Measurements from ENCODE around the gene LY6G6D. TPM values are rescaled to one million over a fixed set of nuclear protein-coding genes. Genes with fewer than 3 reads are reported as not detected.

Gene LY6G6D
- total RNA-seq, 1 experiment from 2014 or later = not detected

Other genes starting within 250 kb of the LY6G6D start
- gene MICB, start 217.2 kb upstream of the LY6G6D start, total RNA-seq (2022; extraction: Qiagen RNA extraction) = 6.1 to 7.7 TPM (median 7.3 TPM) in 5 replicates
- not detected in 5 replicates for gene MCCD1, start 186.4 kb upstream of the LY6G6D start, total RNA-seq (2022; extraction: Qiagen RNA extraction)
- 331 to 435 TPM (median 353 TPM) in 5 replicates for gene DDX39B, start 173.3 kb upstream of the LY6G6D start, total RNA-seq (2022; extraction: Qiagen RNA extraction)
- gene ATP6V1G2, start 168.7 kb upstream of the LY6G6D start, total RNA-seq (2022; extraction: Qiagen RNA extraction) = 0.46 to 0.93 TPM (median 0.67 TPM) in 5 replicates
- 9.7 to 12.5 TPM (median 11.6 TPM) in 5 replicates for gene NFKBIL1, start 167.7 kb upstream of the LY6G6D start, total RNA-seq (2022; extraction: Qiagen RNA extraction)
- gene LTA, start 143.1 kb upstream of the LY6G6D start, total RNA-seq (2022; extraction: Qiagen RNA extraction) = 0.07 to 0.31 TPM (median 0.13 TPM) in 3 of 5 replicates, not detected in the others
- gene TNF, start 139.8 kb upstream of the LY6G6D start, total RNA-seq (2022; extraction: Qiagen RNA extraction) = 0.08 to 0.12 TPM in 2 of 5 replicates, not detected in the others
- gene LTB, start 132.9 kb upstream of the LY6G6D start, total RNA-seq (2022; extraction: Qiagen RNA extraction) = 0.29 to 0.47 TPM (median 0.38 TPM) in 5 replicates
- gene LST1, start 129.1 kb upstream of the LY6G6D start, total RNA-seq (2022; extraction: Qiagen RNA extraction) = 0.37 TPM in 1 of 5 replicates, not detected in the others
- gene NCR3, start 122.3 kb upstream of the LY6G6D start, total RNA-seq (2022; extraction: Qiagen RNA extraction) = not detected in 5 replicates
- gene AIF1, start 100.1 kb upstream of the LY6G6D start, total RNA-seq (2022; extraction: Qiagen RNA extraction) = not detected in 5 replicates
- 76.6 to 89.9 TPM (median 84.4 TPM) in 5 replicates for gene PRRC2A, start 94.6 kb upstream of the LY6G6D start, total RNA-seq (2022; extraction: Qiagen RNA extraction)
- gene BAG6, start 62.7 kb upstream of the LY6G6D start, total RNA-seq (2022; extraction: Qiagen RNA extraction) = 129 to 143 TPM (median 133 TPM) in 5 replicates
- gene APOM, start 59.5 kb upstream of the LY6G6D start, total RNA-seq (2022; extraction: Qiagen RNA extraction) = 2.9 to 3.8 TPM (median 3.4 TPM) in 5 replicates
- gene C6orf47, start 54.6 kb upstream of the LY6G6D start, total RNA-seq (2022; extraction: Qiagen RNA extraction) = 10.1 to 14.9 TPM (median 12.4 TPM) in 5 replicates
- gene GPANK1, start 50.4 kb upstream of the LY6G6D start, total RNA-seq (2022; extraction: Qiagen RNA extraction) = 9.3 to 11.4 TPM (median 11.1 TPM) in 5 replicates
- gene CSNK2B, start 49.3 kb upstream of the LY6G6D start, total RNA-seq (2022; extraction: Qiagen RNA extraction) = 154 to 183 TPM (median 177 TPM) in 5 replicates
- 3.4 to 4.7 TPM (median 3.9 TPM) in 5 replicates for gene LY6G5B, start 45.4 kb upstream of the LY6G6D start, total RNA-seq (2022; extraction: Qiagen RNA extraction)
- 0.75 to 2.1 TPM (median 1.5 TPM) in 5 replicates for gene LY6G5C, start 34.3 kb upstream of the LY6G6D start, total RNA-seq (2022; extraction: Qiagen RNA extraction)
- gene ABHD16A, start 12.0 kb upstream of the LY6G6D start, total RNA-seq (2022; extraction: Qiagen RNA extraction) = 15.0 to 19.1 TPM (median 17.0 TPM) in 5 replicates
- gene LY6G6F, start 8.5 kb upstream of the LY6G6D start, total RNA-seq (2022; extraction: Qiagen RNA extraction) = not detected in 5 replicates
- 0.13 to 0.18 TPM in 2 of 5 replicates, not detected in the others for gene LY6G6C, start 6.4 kb downstream of the LY6G6D start, total RNA-seq (2022; extraction: Qiagen RNA extraction)
- not detected in 5 replicates for gene MPIG6B, start 8.0 kb downstream of the LY6G6D start, total RNA-seq (2022; extraction: Qiagen RNA extraction)
- gene DDAH2, start 14.0 kb downstream of the LY6G6D start, total RNA-seq (2022; extraction: Qiagen RNA extraction) = 25.9 to 32.1 TPM (median 29.2 TPM) in 5 replicates
- 475 to 491 TPM (median 481 TPM) in 5 replicates for gene CLIC1, start 21.2 kb downstream of the LY6G6D start, total RNA-seq (2022; extraction: Qiagen RNA extraction)
- 10.7 to 15.7 TPM (median 13.4 TPM) in 5 replicates for gene MSH5, start 24.7 kb downstream of the LY6G6D start, total RNA-seq (2022; extraction: Qiagen RNA extraction)
- gene SAPCD1, start 47.3 kb downstream of the LY6G6D start, total RNA-seq (2022; extraction: Qiagen RNA extraction) = 2.6 to 4.9 TPM (median 3.2 TPM) in 5 replicates
- 1.1 to 1.7 TPM (median 1.5 TPM) in 5 replicates for gene VWA7, start 62.0 kb downstream of the LY6G6D start, total RNA-seq (2022; extraction: Qiagen RNA extraction)
- 52.1 to 61.7 TPM (median 54.3 TPM) in 5 replicates for gene VARS1, start 80.4 kb downstream of the LY6G6D start, total RNA-seq (2022; extraction: Qiagen RNA extraction)
- gene LSM2, start 91.6 kb downstream of the LY6G6D start, total RNA-seq (2022; extraction: Qiagen RNA extraction) = 42.7 to 66.2 TPM (median 59.0 TPM) in 5 replicates
- gene HSPA1L, start 99.9 kb downstream of the LY6G6D start, total RNA-seq (2022; extraction: Qiagen RNA extraction) = 1.2 to 2.0 TPM (median 1.6 TPM) in 5 replicates
- gene HSPA1A, start 100.2 kb downstream of the LY6G6D start, total RNA-seq (2022; extraction: Qiagen RNA extraction) = 162 to 234 TPM (median 205 TPM) in 5 replicates
- 110 to 176 TPM (median 161 TPM) in 5 replicates for gene HSPA1B, start 112.4 kb downstream of the LY6G6D start, total RNA-seq (2022; extraction: Qiagen RNA extraction)
- gene NEU1, start 147.5 kb downstream of the LY6G6D start, total RNA-seq (2022; extraction: Qiagen RNA extraction) = 25.7 to 32.9 TPM (median 26.4 TPM) in 5 replicates
- 0.03 to 0.14 TPM (median 0.06 TPM) in 4 of 5 replicates, not detected in the other for gene SLC44A4, start 163.6 kb downstream of the LY6G6D start, total RNA-seq (2022; extraction: Qiagen RNA extraction)
- gene EHMT2, start 182.3 kb downstream of the LY6G6D start, total RNA-seq (2022; extraction: Qiagen RNA extraction) = 25.1 to 29.7 TPM (median 26.0 TPM) in 5 replicates
- gene ZBTB12, start 186.7 kb downstream of the LY6G6D start, total RNA-seq (2022; extraction: Qiagen RNA extraction) = 3.3 to 4.2 TPM (median 3.9 TPM) in 5 replicates
- gene C2, start 212.4 kb downstream of the LY6G6D start, total RNA-seq (2022; extraction: Qiagen RNA extraction) = 0.17 to 0.46 TPM (median 0.38 TPM) in 5 replicates
- 1.7 to 2.3 TPM (median 1.9 TPM) in 5 replicates for gene CFB, start 230.7 kb downstream of the LY6G6D start, total RNA-seq (2022; extraction: Qiagen RNA extraction)
- 73.7 to 87.1 TPM (median 76.9 TPM) in 5 replicates for gene NELFE, start 243.6 kb downstream of the LY6G6D start, total RNA-seq (2022; extraction: Qiagen RNA extraction)
- 21.3 to 24.7 TPM (median 23.3 TPM) in 5 replicates for gene SKIC2, start 243.8 kb downstream of the LY6G6D start, total RNA-seq (2022; extraction: Qiagen RNA extraction)

Data from A549 treated with Hydrocortisone at 1 μM for 4 hours (cell line).